ENCODE measurements around the gene GALNT11.

GALNT11 gene

DNA sequence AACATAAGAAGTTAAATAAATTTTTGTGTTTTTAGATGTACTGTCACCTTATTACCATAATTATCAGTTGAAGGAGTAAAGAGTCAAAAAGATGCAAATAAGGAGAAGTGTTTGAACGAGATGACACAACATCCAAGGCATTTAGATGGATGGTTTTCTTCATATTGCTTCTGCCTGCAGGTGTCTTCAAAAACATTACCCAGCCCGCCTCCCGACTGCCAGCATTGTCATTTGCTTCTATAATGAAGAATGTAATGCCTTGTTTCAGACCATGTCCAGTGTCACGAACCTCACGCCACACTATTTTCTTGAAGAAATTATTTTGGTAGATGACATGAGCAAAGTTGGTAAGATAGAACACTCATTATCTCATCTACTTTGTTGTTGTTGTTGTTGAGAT, 42.7 kb upstream of the GALNT11 start:
- Histone ChIP-seq H3K27me3 (ENCODE audit: insufficient read depth, poor library complexity, severe bottlenecking) (no peaks in the 10 kb centered on the region), H3K4me3 (replicated peaks; ENCODE audit: insufficient read depth, low read length) (no peak overlapping the region), H3K27ac (replicated peaks) (no peak overlapping the region)
- no peak for TF ChIP-seq POLR2AphosphoS5 (IDR thresholded peaks at IDR 0.05; ENCODE audit: low read depth)
- TF ChIP-seq, protein P1, sequence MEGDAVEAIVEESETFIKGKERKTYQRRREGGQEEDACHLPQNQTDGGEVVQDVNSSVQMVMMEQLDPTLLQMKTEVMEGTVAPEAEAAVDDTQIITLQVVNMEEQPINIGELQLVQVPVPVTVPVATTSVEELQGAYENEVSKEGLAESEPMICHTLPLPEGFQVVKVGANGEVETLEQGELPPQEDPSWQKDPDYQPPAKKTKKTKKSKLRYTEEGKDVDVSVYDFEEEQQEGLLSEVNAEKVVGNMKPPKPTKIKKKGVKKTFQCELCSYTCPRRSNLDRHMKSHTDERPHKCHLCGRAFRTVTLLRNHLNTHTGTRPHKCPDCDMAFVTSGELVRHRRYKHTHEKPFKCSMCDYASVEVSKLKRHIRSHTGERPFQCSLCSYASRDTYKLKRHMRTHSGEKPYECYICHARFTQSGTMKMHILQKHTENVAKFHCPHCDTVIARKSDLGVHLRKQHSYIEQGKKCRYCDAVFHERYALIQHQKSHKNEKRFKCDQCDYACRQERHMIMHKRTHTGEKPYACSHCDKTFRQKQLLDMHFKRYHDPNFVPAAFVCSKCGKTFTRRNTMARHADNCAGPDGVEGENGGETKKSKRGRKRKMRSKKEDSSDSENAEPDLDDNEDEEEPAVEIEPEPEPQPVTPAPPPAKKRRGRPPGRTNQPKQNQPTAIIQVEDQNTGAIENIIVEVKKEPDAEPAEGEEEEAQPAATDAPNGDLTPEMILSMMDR (IDR thresholded peaks at IDR 0.05; ENCODE audit: insufficient read depth, low read length): no peak
- TF ChIP-seq SPI1 (IDR thresholded peaks at IDR 0.05; ENCODE audit: borderline replicate concordance, low read depth): no peak
- TF ChIP-seq, protein P2, sequence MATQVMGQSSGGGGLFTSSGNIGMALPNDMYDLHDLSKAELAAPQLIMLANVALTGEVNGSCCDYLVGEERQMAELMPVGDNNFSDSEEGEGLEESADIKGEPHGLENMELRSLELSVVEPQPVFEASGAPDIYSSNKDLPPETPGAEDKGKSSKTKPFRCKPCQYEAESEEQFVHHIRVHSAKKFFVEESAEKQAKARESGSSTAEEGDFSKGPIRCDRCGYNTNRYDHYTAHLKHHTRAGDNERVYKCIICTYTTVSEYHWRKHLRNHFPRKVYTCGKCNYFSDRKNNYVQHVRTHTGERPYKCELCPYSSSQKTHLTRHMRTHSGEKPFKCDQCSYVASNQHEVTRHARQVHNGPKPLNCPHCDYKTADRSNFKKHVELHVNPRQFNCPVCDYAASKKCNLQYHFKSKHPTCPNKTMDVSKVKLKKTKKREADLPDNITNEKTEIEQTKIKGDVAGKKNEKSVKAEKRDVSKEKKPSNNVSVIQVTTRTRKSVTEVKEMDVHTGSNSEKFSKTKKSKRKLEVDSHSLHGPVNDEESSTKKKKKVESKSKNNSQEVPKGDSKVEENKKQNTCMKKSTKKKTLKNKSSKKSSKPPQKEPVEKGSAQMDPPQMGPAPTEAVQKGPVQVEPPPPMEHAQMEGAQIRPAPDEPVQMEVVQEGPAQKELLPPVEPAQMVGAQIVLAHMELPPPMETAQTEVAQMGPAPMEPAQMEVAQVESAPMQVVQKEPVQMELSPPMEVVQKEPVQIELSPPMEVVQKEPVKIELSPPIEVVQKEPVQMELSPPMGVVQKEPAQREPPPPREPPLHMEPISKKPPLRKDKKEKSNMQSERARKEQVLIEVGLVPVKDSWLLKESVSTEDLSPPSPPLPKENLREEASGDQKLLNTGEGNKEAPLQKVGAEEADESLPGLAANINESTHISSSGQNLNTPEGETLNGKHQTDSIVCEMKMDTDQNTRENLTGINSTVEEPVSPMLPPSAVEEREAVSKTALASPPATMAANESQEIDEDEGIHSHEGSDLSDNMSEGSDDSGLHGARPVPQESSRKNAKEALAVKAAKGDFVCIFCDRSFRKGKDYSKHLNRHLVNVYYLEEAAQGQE (IDR thresholded peaks at IDR 0.05; ENCODE audit: insufficient replicate concordance, low read depth): no peak
- no peak for TF ChIP-seq GABPA (IDR thresholded peaks at IDR 0.05; ENCODE audit: low read depth)
- no peak for DNase-seq (ENCODE audit: low read depth in 1 of 2, low spot score in 1 of 2)

DNA sequence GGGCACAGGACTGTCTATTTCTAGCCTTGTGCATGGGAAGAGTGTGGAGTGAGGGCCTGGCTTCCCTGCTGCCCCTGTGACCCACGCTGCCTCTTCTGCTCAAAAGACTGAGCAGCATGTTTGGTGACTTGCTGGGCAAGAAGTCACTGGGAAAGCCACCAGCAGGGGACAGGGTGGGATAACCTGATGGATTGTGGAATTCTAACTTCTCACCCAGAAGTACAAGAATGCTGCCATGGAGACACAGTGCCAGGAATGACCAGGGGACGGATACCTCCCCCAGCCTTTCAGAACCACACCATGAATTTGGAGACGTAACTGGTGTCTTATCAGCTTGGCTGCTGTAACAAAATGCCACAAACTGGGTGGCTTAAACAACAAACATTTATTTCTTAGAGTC, 40.9 kb upstream of the GALNT11 start:
- H3K4me3 ChIP-seq (replicated peaks; ENCODE audit: insufficient read depth, low read length): no peak overlapping the region
- H3K27ac ChIP-seq (replicated peaks): no peak overlapping the region
- no peaks in the 10 kb centered on the region for H3K27me3 ChIP-seq (ENCODE audit: insufficient read depth, poor library complexity, severe bottlenecking)
- TF ChIP-seq, protein P2 (IDR thresholded peaks at IDR 0.05; ENCODE audit: insufficient replicate concordance, low read depth): no peak
- TF ChIP-seq, protein P1 (IDR thresholded peaks at IDR 0.05; ENCODE audit: insufficient read depth, low read length): no peak
- TF ChIP-seq GABPA (IDR thresholded peaks at IDR 0.05; ENCODE audit: low read depth) (no peak), SPI1 (IDR thresholded peaks at IDR 0.05; ENCODE audit: borderline replicate concordance, low read depth) (no peak), POLR2AphosphoS5 (IDR thresholded peaks at IDR 0.05; ENCODE audit: low read depth) (no peak)
- no peak for DNase-seq (ENCODE audit: low read depth in 1 of 2, low spot score in 1 of 2)

DNA sequence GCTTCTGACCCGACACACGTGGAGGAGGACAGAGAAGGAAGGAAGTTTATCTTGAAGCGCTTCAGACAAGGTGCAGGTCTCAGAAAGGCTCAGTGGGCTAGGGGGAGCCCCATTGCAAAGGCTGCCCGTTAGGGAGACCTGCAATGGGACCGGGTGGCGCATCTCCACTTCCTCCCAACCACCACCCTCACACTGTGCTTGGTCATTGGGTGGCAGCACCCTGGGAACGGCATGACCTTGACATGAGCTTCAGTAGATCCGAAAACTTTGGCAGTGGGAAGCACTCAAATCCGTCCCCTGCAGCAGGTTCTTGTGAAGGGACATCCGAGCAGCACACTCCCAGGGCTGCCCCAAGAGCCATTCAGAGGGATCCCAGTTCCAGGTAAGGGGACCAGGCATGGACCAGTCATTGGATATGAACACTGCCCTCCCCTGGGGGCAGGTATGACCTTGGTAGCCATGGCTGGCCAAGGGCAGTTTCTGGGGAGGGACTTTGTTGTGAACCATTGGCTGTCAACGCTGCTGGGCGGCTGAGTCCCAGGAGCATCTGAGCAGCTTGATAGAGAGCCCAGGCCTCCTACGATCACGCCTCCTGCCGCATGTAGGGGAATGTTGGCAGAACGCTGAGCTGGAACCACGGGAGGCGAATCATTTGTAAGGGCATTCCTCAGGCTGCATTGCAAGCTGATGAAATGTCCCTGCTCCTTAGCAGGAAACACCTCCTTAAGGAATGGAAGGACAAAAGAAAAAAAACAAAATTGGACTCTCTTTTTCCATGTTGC, 37.5 kb upstream of the GALNT11 start:
- TF ChIP-seq, protein P2 (IDR thresholded peaks at IDR 0.05; ENCODE audit: insufficient replicate concordance, low read depth): no peak
- TF ChIP-seq POLR2AphosphoS5 (IDR thresholded peaks at IDR 0.05; ENCODE audit: low read depth): no peak
- TF ChIP-seq SPI1 (IDR thresholded peaks at IDR 0.05; ENCODE audit: borderline replicate concordance, low read depth): no peak
- TF ChIP-seq, protein P1 (IDR thresholded peaks at IDR 0.05; ENCODE audit: insufficient read depth, low read length): no peak
- TF ChIP-seq GABPA (IDR thresholded peaks at IDR 0.05; ENCODE audit: low read depth): no peak
- no peak for DNase-seq (ENCODE audit: low read depth in 1 of 2, low spot score in 1 of 2)
- no peak overlapping the region for H3K4me3 ChIP-seq (replicated peaks; ENCODE audit: insufficient read depth, low read length)
- peaks cover 4% of the 10 kb centered on the region for H3K27me3 ChIP-seq (ENCODE audit: insufficient read depth, poor library complexity, severe bottlenecking)
- H3K27ac ChIP-seq (replicated peaks): no peak overlapping the region
